ENCODE results near the gene CALML5.

- no peak for TF ChIP-seq CTCF (conservative IDR thresholded peaks at IDR 0.05; ENCODE audit: low read depth, low read length)
- TF ChIP-seq EZH2 (IDR thresholded peaks at IDR 0.05; ENCODE audit: low read length, unreplicated experiment) = no peak
- TF ChIP-seq EZH2phosphoT487 (IDR thresholded peaks at IDR 0.05; ENCODE audit: borderline replicate concordance, low read length) = no peak
These were observed 29.2 kb downstream of the CALML5 start for GRCh38 chr10:5470062-5470751.
